ENCODE measurements around the gene NKX1-1.

NKX1-1 gene

GRCh38 chr4:1407657-1408333, 1.6 kb upstream of the NKX1-1 start:
- no peak overlapping the region for H3K4me3 ChIP-seq (replicated peaks in 1 of 2; ENCODE audit: low read depth in 2 of 2, low read length in 2 of 2)
- no peak for DNase-seq (ENCODE audit: low read depth in 2 of 2)
- TF ChIP-seq, protein P1, sequence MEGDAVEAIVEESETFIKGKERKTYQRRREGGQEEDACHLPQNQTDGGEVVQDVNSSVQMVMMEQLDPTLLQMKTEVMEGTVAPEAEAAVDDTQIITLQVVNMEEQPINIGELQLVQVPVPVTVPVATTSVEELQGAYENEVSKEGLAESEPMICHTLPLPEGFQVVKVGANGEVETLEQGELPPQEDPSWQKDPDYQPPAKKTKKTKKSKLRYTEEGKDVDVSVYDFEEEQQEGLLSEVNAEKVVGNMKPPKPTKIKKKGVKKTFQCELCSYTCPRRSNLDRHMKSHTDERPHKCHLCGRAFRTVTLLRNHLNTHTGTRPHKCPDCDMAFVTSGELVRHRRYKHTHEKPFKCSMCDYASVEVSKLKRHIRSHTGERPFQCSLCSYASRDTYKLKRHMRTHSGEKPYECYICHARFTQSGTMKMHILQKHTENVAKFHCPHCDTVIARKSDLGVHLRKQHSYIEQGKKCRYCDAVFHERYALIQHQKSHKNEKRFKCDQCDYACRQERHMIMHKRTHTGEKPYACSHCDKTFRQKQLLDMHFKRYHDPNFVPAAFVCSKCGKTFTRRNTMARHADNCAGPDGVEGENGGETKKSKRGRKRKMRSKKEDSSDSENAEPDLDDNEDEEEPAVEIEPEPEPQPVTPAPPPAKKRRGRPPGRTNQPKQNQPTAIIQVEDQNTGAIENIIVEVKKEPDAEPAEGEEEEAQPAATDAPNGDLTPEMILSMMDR (IDR thresholded peaks at IDR 0.05; ENCODE audit: low read depth, low read length): no peak

DNA sequence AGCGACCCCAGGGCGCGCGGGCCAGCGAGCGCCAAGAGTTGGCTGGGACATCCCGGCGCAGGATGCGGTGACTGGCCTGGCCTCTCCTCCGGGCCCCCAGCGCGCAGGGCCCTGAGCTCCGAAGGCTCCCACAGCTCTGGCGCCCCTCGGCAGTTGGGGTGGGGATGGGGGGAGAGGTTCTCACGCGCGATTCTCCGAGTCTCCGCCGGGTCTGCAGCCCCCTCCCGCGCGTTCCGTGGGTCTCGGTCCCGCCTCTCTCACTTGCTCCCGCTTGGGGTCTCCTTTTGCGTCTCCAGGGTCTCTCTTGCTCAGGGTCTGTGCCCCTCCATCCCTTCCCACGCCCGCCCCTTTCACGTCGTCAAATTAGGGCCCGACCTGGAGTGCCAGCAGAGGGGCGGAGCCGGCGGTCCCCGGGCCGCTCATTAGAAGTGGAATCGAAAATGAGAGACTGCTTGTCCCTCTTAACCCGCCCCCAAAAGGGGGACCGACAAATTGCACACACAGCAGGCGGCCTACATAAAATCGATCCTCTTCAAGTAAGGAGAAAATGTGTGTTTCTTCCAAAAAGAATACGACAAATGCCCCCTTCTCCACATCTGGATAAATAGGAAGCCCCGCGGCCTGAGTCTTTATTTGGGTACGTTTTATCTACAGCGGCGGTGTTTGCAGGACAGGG, 877 bp upstream of the NKX1-1 start:
- TF ChIP-seq, protein P1 (IDR thresholded peaks at IDR 0.05; ENCODE audit: low read depth, low read length): no peak
- H3K4me3 ChIP-seq (replicated peaks in 1 of 2; ENCODE audit: low read depth in 2 of 2, low read length in 2 of 2): no peak overlapping the region
- DNase-seq (ENCODE audit: low read depth in 2 of 2): no peak

GRCh38 chr4:1405636-1406393, 427 bp downstream of the NKX1-1 start:
- TF ChIP-seq, protein P1 (IDR thresholded peaks at IDR 0.05; ENCODE audit: low read depth, low read length): no peak
- no peak overlapping the region for H3K4me3 ChIP-seq (replicated peaks in 1 of 2; ENCODE audit: low read depth in 2 of 2, low read length in 2 of 2)
- no peak for DNase-seq (ENCODE audit: low read depth in 2 of 2)

GRCh38 chr4:1405254-1405635, 997 bp downstream of the NKX1-1 start:
- TF ChIP-seq, protein P1 (IDR thresholded peaks at IDR 0.05; ENCODE audit: low read depth, low read length): no peak
- H3K4me3 ChIP-seq (replicated peaks in 1 of 2; ENCODE audit: low read depth in 2 of 2, low read length in 2 of 2): no peak overlapping the region
- no peak for DNase-seq (ENCODE audit: low read depth in 2 of 2)

DNA sequence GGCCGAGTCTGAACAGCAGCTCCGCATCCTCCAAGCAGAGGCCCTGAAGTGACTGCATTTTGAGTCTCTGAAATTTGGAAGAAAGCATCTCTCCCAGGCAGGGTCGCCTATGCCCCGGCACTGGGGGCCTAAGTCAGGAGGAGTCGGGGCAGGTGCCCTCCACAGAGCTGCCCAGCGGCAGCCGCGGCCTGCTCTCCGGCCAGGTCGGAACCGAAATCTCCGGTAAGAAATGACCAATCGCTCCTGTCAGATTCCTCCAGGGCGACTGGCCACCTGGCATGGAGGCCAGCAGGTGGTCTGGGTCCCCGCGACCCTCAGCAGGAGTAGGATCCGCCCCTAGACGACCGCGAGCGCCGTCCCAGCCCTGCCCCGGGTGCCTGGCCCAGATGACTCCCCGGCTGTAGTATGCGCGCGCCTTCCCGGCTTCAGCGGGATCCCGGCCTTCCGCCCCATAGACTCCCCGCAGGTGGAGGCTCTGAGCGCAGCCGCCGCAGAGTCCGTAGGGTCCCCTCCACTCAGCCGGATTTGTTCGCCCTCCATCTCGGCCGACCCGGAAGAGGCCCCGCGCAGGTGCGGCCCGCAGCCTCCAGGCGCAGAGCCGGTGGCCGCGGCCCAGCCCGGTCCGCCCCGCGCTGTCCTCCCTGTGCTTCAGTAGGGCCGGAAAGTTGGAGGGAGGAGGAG, 1.5 kb downstream of the NKX1-1 start:
- TF ChIP-seq, protein P1 (IDR thresholded peaks at IDR 0.05; ENCODE audit: low read depth, low read length): no peak
- DNase-seq (ENCODE audit: low read depth in 2 of 2): no peak
- no peak overlapping the region for H3K4me3 ChIP-seq (replicated peaks in 1 of 2; ENCODE audit: low read depth in 2 of 2, low read length in 2 of 2)
